Measurements from ENCODE around the gene GNS.
"Not testable (repeated sequence)": the region's sequence is repeated elsewhere in the genome, so short reads cannot be mapped to it uniquely, and the experiment has no call there.

Gene GNS

DNA sequence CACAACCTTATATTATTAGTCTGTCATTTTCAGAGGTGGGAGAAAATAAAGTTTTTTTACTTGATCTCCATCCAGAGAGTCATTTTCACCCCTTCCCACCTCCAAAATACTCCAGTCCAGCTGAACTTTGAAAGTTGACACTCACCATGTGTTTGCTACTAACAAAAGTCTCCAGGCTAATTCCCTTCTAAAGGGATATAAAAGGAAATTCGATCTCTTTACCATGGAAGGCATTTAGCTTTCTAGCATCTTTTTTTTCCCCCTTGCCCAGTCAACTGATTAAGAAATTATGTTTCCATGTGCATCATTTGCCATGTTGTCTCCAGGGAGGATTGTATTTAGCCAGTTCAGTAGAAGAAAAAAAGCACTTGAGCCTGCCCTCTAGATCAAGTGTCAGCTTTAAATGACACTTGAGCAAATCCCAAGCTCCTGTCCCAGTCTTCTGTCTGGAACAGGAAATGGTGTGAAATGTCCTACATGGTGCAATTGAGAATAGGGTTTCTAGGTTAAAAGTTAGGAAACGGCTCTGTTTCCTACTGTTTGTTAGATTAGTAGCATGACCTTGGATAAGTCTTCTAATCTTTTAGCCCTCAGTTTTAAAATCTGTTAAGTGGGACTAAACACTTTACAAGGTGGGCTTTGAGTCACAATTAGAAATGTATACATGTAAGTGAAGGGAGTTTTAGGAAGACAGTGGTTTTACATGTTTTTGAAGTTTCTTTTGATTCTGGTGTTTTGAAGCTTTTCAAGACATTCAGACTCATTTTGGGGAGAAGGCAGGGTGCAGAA is 67.2 kb downstream of the GNS start:
- Histone ChIP-seq H3K4me1 (ENCODE audit: control insufficient read depth in 2 of 2, insufficient read depth in 1 of 2, low read depth in 1 of 2, low read length in 2 of 2) (peaks cover 28 to 34% of the 10 kb centered on the region in 2 donors), H4K91ac (ENCODE audit: low read depth, low read length, poor library complexity) (no peak overlapping the region), H2BK15ac (ENCODE audit: low read length) (no peak overlapping the region), H3K9ac (ENCODE audit: low read depth, low read length, poor library complexity) (no peak overlapping the region), H3K18ac (ENCODE audit: low read length) (no peak overlapping the region), H3K4me3 (ENCODE audit: low read length in 2 of 2) (no peak overlapping the region), H3K23ac (ENCODE audit: low read depth, low read length, poor library complexity) (no peak overlapping the region), H3K4me2 (ENCODE audit: insufficient read depth, low read length, poor library complexity, severe bottlenecking) (peak overlapping the region; percentile 60), H2BK120ac (ENCODE audit: low read depth, low read length) (no peak overlapping the region), H3K14ac (ENCODE audit: low read length) (no peak overlapping the region), H3K36me3 (replicated peaks in 1 of 2; ENCODE audit: control insufficient read depth in 2 of 2, insufficient read depth in 2 of 2, low read length in 2 of 2) (peaks cover 5 to 34% of the 10 kb centered on the region in 2 donors), H3K9me3 (replicated peaks in 1 of 2; ENCODE audit: control insufficient read depth in 2 of 2, insufficient read depth in 1 of 2, low read depth in 1 of 2, low read length in 2 of 2) (peaks cover 0 to 1% of the 10 kb centered on the region in 2 donors), H3K27me3 (ENCODE audit: control insufficient read depth in 3 of 3, insufficient read depth in 3 of 3, low read depth in 1 of 3, low read length in 3 of 3) (no peaks in the 10 kb centered on the region), H2BK12ac (ENCODE audit: low read length) (no peak overlapping the region), H3K27ac (replicated peaks; ENCODE audit: low read length) (peak overlapping the region; percentile 90), H3K79me1 (ENCODE audit: low read depth, low read length) (no peaks in the 10 kb centered on the region), H4K8ac (ENCODE audit: low read depth, low read length) (no peak overlapping the region), H2BK5ac (ENCODE audit: low read length) (no peak overlapping the region), H2AK5ac (ENCODE audit: low read depth, low read length) (no peak overlapping the region), H2AFZ (ENCODE audit: low read length) (peak overlapping the region; percentile 5), H3K4ac (ENCODE audit: low read length) (no peak overlapping the region)
- no CpG with 5 or more reads among the region's 2 CpGs for WGBS, 2 donors (ENCODE audit: extremely low coverage in 2 of 2, insufficient read length in 2 of 2, insufficient replicate concordance in 1 of 2)
- DNase-seq (ENCODE audit: low spot score), result peak; percentile 48

DNA sequence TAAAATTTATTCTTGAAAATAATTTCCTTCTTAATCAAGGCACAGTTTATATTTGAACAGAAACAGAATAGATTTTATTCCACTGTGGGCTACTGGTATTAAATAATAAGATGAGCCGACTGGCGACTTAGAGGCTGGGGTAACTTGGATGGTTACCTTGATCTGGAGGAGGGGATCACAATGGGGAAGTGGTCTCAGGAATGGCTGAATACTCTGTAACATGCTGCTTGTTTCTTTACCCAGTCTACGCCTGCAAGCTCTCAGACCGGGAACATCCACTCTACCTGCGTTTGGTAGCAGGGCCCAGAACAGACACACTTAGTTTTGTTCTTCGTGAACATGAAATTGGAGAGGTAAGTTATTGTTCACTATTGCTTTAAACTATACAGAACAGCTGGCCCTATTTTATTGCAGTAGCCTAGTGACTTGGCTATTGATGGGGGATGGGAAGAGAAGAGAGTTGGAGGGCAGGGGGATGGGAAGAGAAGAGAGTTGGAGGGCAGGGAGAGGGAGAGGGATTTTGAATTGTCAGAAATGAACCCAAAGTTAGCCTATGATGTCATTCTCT is 67.9 kb downstream of the GNS start:
- no peak overlapping the region for H3K4me3 ChIP-seq (ENCODE audit: low read length in 2 of 2)
- H3K36me3 ChIP-seq (replicated peaks in 1 of 2; ENCODE audit: control insufficient read depth in 2 of 2, insufficient read depth in 2 of 2, low read length in 2 of 2), result peaks cover 5 to 34% of the 10 kb centered on the region in 2 donors
- H2AFZ ChIP-seq (ENCODE audit: low read length), result peak overlapping the region; percentile 46
- H2BK12ac ChIP-seq (ENCODE audit: low read length), result no peak overlapping the region
- no peak overlapping the region for H2BK120ac ChIP-seq (ENCODE audit: low read depth, low read length)
- H3K79me1 ChIP-seq (ENCODE audit: low read depth, low read length), result no peaks in the 10 kb centered on the region
- H4K8ac ChIP-seq (ENCODE audit: low read depth, low read length), result no peak overlapping the region
- peak; percentile 47 for DNase-seq (ENCODE audit: low spot score)
- whole genome bisulfite sequencing, 2 donors (ENCODE audit: extremely low coverage in 2 of 2, insufficient read length in 2 of 2, insufficient replicate concordance in 1 of 2), result no CpG with 5 or more reads among the region's 6 CpGs
- H2BK15ac ChIP-seq (ENCODE audit: low read length), result no peak overlapping the region
- H4K91ac ChIP-seq (ENCODE audit: low read depth, low read length, poor library complexity), result no peak overlapping the region
- H3K27me3 ChIP-seq (ENCODE audit: control insufficient read depth in 3 of 3, insufficient read depth in 3 of 3, low read depth in 1 of 3, low read length in 3 of 3), result no peaks in the 10 kb centered on the region
- peak overlapping the region; percentile 60 for H3K4me2 ChIP-seq (ENCODE audit: insufficient read depth, low read length, poor library complexity, severe bottlenecking)
- peak overlapping the region; percentile 90 for H3K27ac ChIP-seq (replicated peaks; ENCODE audit: low read length)
- H3K9ac ChIP-seq (ENCODE audit: low read depth, low read length, poor library complexity), result no peak overlapping the region
- no peak overlapping the region for H3K4ac ChIP-seq (ENCODE audit: low read length)
- H3K14ac ChIP-seq (ENCODE audit: low read length), result no peak overlapping the region
- peak overlapping the region; percentile 84 for H3K18ac ChIP-seq (ENCODE audit: low read length)
- H2AK5ac ChIP-seq (ENCODE audit: low read depth, low read length), result no peak overlapping the region
- peaks cover 28 to 31% of the 10 kb centered on the region in 2 donors for H3K4me1 ChIP-seq (ENCODE audit: control insufficient read depth in 2 of 2, insufficient read depth in 1 of 2, low read depth in 1 of 2, low read length in 2 of 2)
- H3K23ac ChIP-seq (ENCODE audit: low read depth, low read length, poor library complexity), result no peak overlapping the region
- no peak overlapping the region for H2BK5ac ChIP-seq (ENCODE audit: low read length)
- peaks cover 0 to 1% of the 10 kb centered on the region in 2 donors for H3K9me3 ChIP-seq (replicated peaks in 1 of 2; ENCODE audit: control insufficient read depth in 2 of 2, insufficient read depth in 1 of 2, low read depth in 1 of 2, low read length in 2 of 2)

DNA sequence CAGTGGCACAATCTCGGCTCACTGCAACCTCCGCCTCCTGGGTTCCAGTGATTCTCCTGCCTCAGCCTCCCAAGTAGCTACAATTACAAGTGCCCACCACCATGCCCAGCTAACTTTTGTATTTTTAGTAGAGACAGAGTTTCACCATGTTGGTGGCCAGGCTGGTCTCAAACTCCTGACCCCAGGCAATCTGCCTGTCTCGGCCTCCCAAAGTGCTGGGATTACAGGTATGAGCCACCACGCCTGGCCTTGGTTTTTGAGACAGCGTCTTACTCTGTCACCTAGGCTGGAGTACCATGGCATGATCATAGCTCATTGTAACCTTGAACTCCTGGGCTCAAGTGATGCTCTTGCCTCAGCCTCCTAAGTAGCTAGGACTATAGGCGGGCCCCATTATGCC is 69.0 kb downstream of the GNS start:
- H4K91ac ChIP-seq (ENCODE audit: low read depth, low read length, poor library complexity); H3K4me2 ChIP-seq (ENCODE audit: insufficient read depth, low read length, poor library complexity, severe bottlenecking); DNase-seq (ENCODE audit: low spot score); H3K4me3 ChIP-seq (ENCODE audit: low read length in 2 of 2); H3K14ac ChIP-seq (ENCODE audit: low read length); H3K79me1 ChIP-seq (ENCODE audit: low read depth, low read length); H2AFZ ChIP-seq (ENCODE audit: low read length); H2BK12ac ChIP-seq (ENCODE audit: low read length); H2AK5ac ChIP-seq (ENCODE audit: low read depth, low read length); H4K8ac ChIP-seq (ENCODE audit: low read depth, low read length); H3K23ac ChIP-seq (ENCODE audit: low read depth, low read length, poor library complexity); H2BK120ac ChIP-seq (ENCODE audit: low read depth, low read length); H3K4ac ChIP-seq (ENCODE audit: low read length); H2BK15ac ChIP-seq (ENCODE audit: low read length); H3K27ac ChIP-seq (replicated peaks; ENCODE audit: low read length); H3K9me3 ChIP-seq (replicated peaks in 1 of 2; ENCODE audit: control insufficient read depth in 2 of 2, insufficient read depth in 1 of 2, low read depth in 1 of 2, low read length in 2 of 2); H3K18ac ChIP-seq (ENCODE audit: low read length); H2BK5ac ChIP-seq (ENCODE audit: low read length); H3K9ac ChIP-seq (ENCODE audit: low read depth, low read length, poor library complexity); H3K27me3 ChIP-seq (ENCODE audit: control insufficient read depth in 3 of 3, insufficient read depth in 3 of 3, low read depth in 1 of 3, low read length in 3 of 3): not testable (repeated sequence)
- Histone ChIP-seq H3K36me3 (replicated peaks in 1 of 2; ENCODE audit: control insufficient read depth in 2 of 2, insufficient read depth in 2 of 2, low read length in 2 of 2) (peaks cover 6 to 37% of the 10 kb centered on the region in 2 donors), H3K4me1 (ENCODE audit: control insufficient read depth in 2 of 2, insufficient read depth in 1 of 2, low read depth in 1 of 2, low read length in 2 of 2) (peaks cover 23 to 25% of the 10 kb centered on the region in 2 donors)
- no CpG with 5 or more reads among the region's 6 CpGs for WGBS, 2 donors (ENCODE audit: extremely low coverage in 2 of 2, insufficient read length in 2 of 2, insufficient replicate concordance in 1 of 2)

DNA sequence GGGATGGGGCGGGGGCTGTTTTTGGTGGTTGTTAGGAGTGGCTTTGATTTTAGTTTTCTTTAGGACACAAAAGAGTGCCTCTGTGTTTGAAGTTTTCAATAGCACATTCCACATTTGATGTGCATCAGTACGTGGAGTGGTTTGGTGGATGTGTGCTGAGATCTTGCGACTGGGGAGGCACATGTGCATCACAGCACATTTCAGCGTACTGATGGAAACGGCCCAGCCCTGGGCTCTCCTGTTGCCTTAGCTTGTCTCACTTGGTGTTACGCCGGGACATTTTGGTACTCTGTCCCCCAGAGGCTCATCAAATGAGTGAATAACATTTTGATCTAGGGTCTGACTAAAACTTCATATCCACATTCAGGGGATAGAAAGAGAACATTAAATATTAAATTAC is 70.5 kb downstream of the GNS start:
- no peak overlapping the region for H2AK5ac ChIP-seq (ENCODE audit: low read depth, low read length)
- H2BK12ac ChIP-seq (ENCODE audit: low read length), result no peak overlapping the region
- no peak overlapping the region for H2BK5ac ChIP-seq (ENCODE audit: low read length)
- no peak overlapping the region for H3K14ac ChIP-seq (ENCODE audit: low read length)
- H3K4me2 ChIP-seq (ENCODE audit: insufficient read depth, low read length, poor library complexity, severe bottlenecking), result no peak overlapping the region
- no peak overlapping the region for H3K4ac ChIP-seq (ENCODE audit: low read length)
- no peak overlapping the region for H2BK15ac ChIP-seq (ENCODE audit: low read length)
- no peak overlapping the region for H3K18ac ChIP-seq (ENCODE audit: low read length)
- H3K9ac ChIP-seq (ENCODE audit: low read depth, low read length, poor library complexity), result no peak overlapping the region
- no peaks in the 10 kb centered on the region for H3K27me3 ChIP-seq (ENCODE audit: control insufficient read depth in 3 of 3, insufficient read depth in 3 of 3, low read depth in 1 of 3, low read length in 3 of 3)
- H4K8ac ChIP-seq (ENCODE audit: low read depth, low read length), result no peak overlapping the region
- no peak overlapping the region for H2BK120ac ChIP-seq (ENCODE audit: low read depth, low read length)
- no CpG with 5 or more reads among the region's 7 CpGs for WGBS, 2 donors (ENCODE audit: extremely low coverage in 2 of 2, insufficient read length in 2 of 2, insufficient replicate concordance in 1 of 2)
- H3K23ac ChIP-seq (ENCODE audit: low read depth, low read length, poor library complexity), result no peak overlapping the region
- peaks cover 3 to 31% of the 10 kb centered on the region in 2 donors for H3K36me3 ChIP-seq (replicated peaks in 1 of 2; ENCODE audit: control insufficient read depth in 2 of 2, insufficient read depth in 2 of 2, low read length in 2 of 2)
- no peak overlapping the region for H4K91ac ChIP-seq (ENCODE audit: low read depth, low read length, poor library complexity)
- H3K4me3 ChIP-seq (ENCODE audit: low read length in 2 of 2), result no peak overlapping the region
- no peak overlapping the region for H2AFZ ChIP-seq (ENCODE audit: low read length)
- H3K9me3 ChIP-seq (replicated peaks in 1 of 2; ENCODE audit: control insufficient read depth in 2 of 2, insufficient read depth in 1 of 2, low read depth in 1 of 2, low read length in 2 of 2), result no peaks in the 10 kb centered on the region
- peaks cover 11 to 25% of the 10 kb centered on the region in 2 donors for H3K4me1 ChIP-seq (ENCODE audit: control insufficient read depth in 2 of 2, insufficient read depth in 1 of 2, low read depth in 1 of 2, low read length in 2 of 2)
- no peak overlapping the region for H3K27ac ChIP-seq (replicated peaks; ENCODE audit: low read length)
- no peaks in the 10 kb centered on the region for H3K79me1 ChIP-seq (ENCODE audit: low read depth, low read length)
- DNase-seq (ENCODE audit: low spot score), result no peak
